Left lung (tissue), 10 donors: ENCODE results near the gene GFM1. TPM values are rescaled to one million over a fixed set of nuclear protein-coding genes. Genes with fewer than 3 reads are reported as not detected.

Source experiments
- ATAC-seq: fragments of 200-7000 bp; cut with Tn5 transposase; one replicate; pipeline ENCODE4 v1.9.1; 2020; ENCODE audit warnings: moderate library complexity
- DNase-seq, 4 donors: peaks; one replicate each; pipeline ENCODE4 v3.0.0-alpha.2; 2013 to 2020
- H3K27ac ChIP-seq, 2 donors: fragments of 200-600 bp; sonication (generic) in 1 of 2; one replicate each; pipeline versions ENCODE4 v1.5.0 to v1.8.0; 2020 to 2021
- H3K27me3 ChIP-seq, 2 donors: fragments of 200-600 bp; sonication (generic) in 1 of 2; one replicate each; pipeline versions ENCODE4 v1.5.0 to v1.8.0; 2020 to 2021
- H3K36me3 ChIP-seq, 2 donors: fragments of 200-600 bp; sonication (generic) in 1 of 2; one replicate each; pipeline versions ENCODE4 v1.5.0 to v1.8.0; 2020 to 2021
- H3K4me1 ChIP-seq, 2 donors: fragments of 200-600 bp; one replicate each; pipeline ENCODE4 v1.8.0; 2021
- H3K4me3 ChIP-seq, 2 donors: fragments of 200-600 bp; sonication (generic) in 1 of 2; one replicate each; pipeline versions ENCODE4 v1.5.0 to v1.8.0; 2020 to 2021; ENCODE audit warnings: mild to moderate bottlenecking in 1 of 2
- H3K9me3 ChIP-seq, 2 donors: fragments of 200-600 bp; sonication (generic) in 1 of 2; one replicate each; pipeline versions ENCODE4 v1.5.0 to v1.8.0; 2020 to 2021
- CTCF ChIP-seq, 2 donors: fragments of 200-600 bp; sonication (generic) in 1 of 2; IDR thresholded peaks; one replicate each; pipeline versions ENCODE4 v1.5.0 to v1.8.0; 2021; ENCODE audit warnings: antibody characterized with exemption in 2 of 2
- intact Hi-C, 2 donors: fragments of 100-400 bp; cut with DNase I; formaldehyde crosslinking; loops; one replicate each; pipeline versions ENCODE4 v1.11.2 to v1.14.2; 2022
- polyA plus RNA-seq, 6 donors: library from polyadenylated mRNA; unstranded; fragments of 120-200 nt; gene quantifications; one replicate each; pipeline ENCODE4 v1.2.1, GENCODE V29; 2013; ENCODE audit not compliant: insufficient read length in 6 of 6
- total RNA-seq, 2 donors: library from RNA; stranded (reverse); fragmentation: NEBNext Ultra II Directional; extraction: Animal tissue kit (Norgen Biotek cat#: 25700); gene quantifications; one replicate each; pipeline ENCODE4 v1.2.1, GENCODE V29; 2021
- donor health status: DM: no; HTN: yes; CAD: no.
- donor health status: DM: no; HTN: no; CAD: no.

The GFM1 gene
- total and polyA plus RNA-seq, 8 donors = 28.9 to 63.8 (median 56.9) TPM

GRCh38 chr3:158728851-158729250 lies 84.5 kb downstream of the GFM1 start:
- Histone ChIP-seq H3K27ac (no peak overlapping the region), H3K4me3 (no peak overlapping the region), H3K4me1 (peaks cover 33 to 44% of the 10 kb centered on the region in 2 donors), H3K9me3 (no peaks in the 10 kb centered on the region), H3K36me3 (no peaks in the 10 kb centered on the region), H3K27me3 (peaks cover 0 to 7% of the 10 kb centered on the region in 2 donors)
- intact Hi-C loops = no loop called here
- no peak for TF ChIP-seq CTCF (IDR thresholded peaks at IDR 0.05)
- ATAC-seq = no peak
- no peak for DNase-seq

- Histone ChIP-seq H3K9me3 (peaks cover 0 to 8% of the 10 kb centered on the region in 2 donors), H3K27ac (peak overlapping the region in 1 of 2 donors; percentile 44), H3K4me3 (peak overlapping the region; percentile 50 to 60), H3K4me1 (peaks cover 26 to 32% of the 10 kb centered on the region in 2 donors), H3K36me3 (no peaks in the 10 kb centered on the region), H3K27me3 (peaks cover 0 to 7% of the 10 kb centered on the region in 2 donors)
- ATAC-seq (no peak), DNase-seq (no peak)
- TF ChIP-seq CTCF (IDR thresholded peaks at IDR 0.05) = no peak
- intact Hi-C loops = no loop called here
Measured at GRCh38 chr3:158731486-158731885, 87.2 kb downstream of the GFM1 start.

- intact Hi-C loops = no loop called here
- peaks cover 0 to 7% of the 10 kb centered on the region in 2 donors for H3K27me3 ChIP-seq
- ATAC-seq (peak; percentile 79), DNase-seq (peak; percentile 65 to 96 (median 74))
- H3K4me1 ChIP-seq = peaks cover 19 to 29% of the 10 kb centered on the region in 2 donors
- H3K9me3 ChIP-seq = peaks cover 0 to 8% of the 10 kb centered on the region in 2 donors
- peaks cover 0 to 3% of the 10 kb centered on the region in 2 donors for H3K36me3 ChIP-seq
- TF ChIP-seq CTCF (IDR thresholded peaks at IDR 0.05) = no peak
- H3K27ac ChIP-seq = peak within 1 kb of the TSS; percentile 44 to 55
- peak within 1 kb of the TSS; percentile 50 to 60 for H3K4me3 ChIP-seq
Measured at GRCh38 chr3:158731938-158732855, 87.9 kb downstream of the GFM1 start, which contains the start of gene RARRES1. Gene RARRES1 (minus strand): TSS chr3:158732457. CDS start chr3:158732415, 42 bp downstream.

- H3K4me1 ChIP-seq = peaks cover 14 to 22% of the 10 kb centered on the region in 2 donors
- peak overlapping the region; percentile 50 to 60 for H3K4me3 ChIP-seq
- intact Hi-C loops = no loop called here
- peak; percentile 6 for ATAC-seq
- peak overlapping the region; percentile 44 to 55 for H3K27ac ChIP-seq
- no peak for DNase-seq
- peaks cover 0 to 3% of the 10 kb centered on the region in 2 donors for H3K36me3 ChIP-seq
- no peak for TF ChIP-seq CTCF (IDR thresholded peaks at IDR 0.05)
- H3K27me3 ChIP-seq = peaks cover 0 to 7% of the 10 kb centered on the region in 2 donors
- H3K9me3 ChIP-seq = peaks cover 0 to 8% of the 10 kb centered on the region in 2 donors
Measured at GRCh38 chr3:158732856-158733200, 88.5 kb downstream of the GFM1 start.

GRCh38 chr3:158733656-158734055 lies 89.3 kb downstream of the GFM1 start:
- no peak overlapping the region for H3K27ac ChIP-seq
- H3K4me1 ChIP-seq = peaks cover 8 to 15% of the 10 kb centered on the region in 2 donors
- H3K4me3 ChIP-seq = no peak overlapping the region
- no peak for ATAC-seq
- peaks cover 0 to 3% of the 10 kb centered on the region in 2 donors for H3K36me3 ChIP-seq
- TF ChIP-seq CTCF (IDR thresholded peaks at IDR 0.05) = no peak
- intact Hi-C loops = no loop called here
- H3K9me3 ChIP-seq = peaks cover 0 to 8% of the 10 kb centered on the region in 2 donors
- peaks cover 0 to 7% of the 10 kb centered on the region in 2 donors for H3K27me3 ChIP-seq
- no peak for DNase-seq
